ENCODE results near the gene OR2T10.
"Not testable (repeated sequence)": the region's sequence is repeated elsewhere in the genome, so short reads cannot be mapped to it uniquely, and the experiment has no call there.

Gene OR2T10

GRCh38 chr1:248597589-248597988, at the start of gene OR2T10:
OR2T10 (minus strand) TSS chr1:248597700; CDS start chr1:248593768, 3,932 bp downstream.
- DNase-seq = no peak

GRCh38 chr1:248645178-248645577, 47.7 kb upstream of the OR2T10 start, which contains the start of gene OR2T35:
OR2T35 (minus strand) TSS chr1:248645278; CDS start chr1:248639258, 6,020 bp downstream.
- not testable (repeated sequence) for DNase-seq

GRCh38 chr1:248642971-248643651, 45.6 kb upstream of the OR2T10 start:
- DNase-seq = not testable (repeated sequence)

- DNase-seq = not testable (repeated sequence)
Observed at GRCh38 chr1:248641583-248641982, 44.1 kb upstream of the OR2T10 start.

- DNase-seq = not testable (repeated sequence)
Observed at GRCh38 chr1:248640906-248641305, 43.4 kb upstream of the OR2T10 start.

GRCh38 chr1:248639652-248640051, 42.2 kb upstream of the OR2T10 start:
- DNase-seq = not testable (repeated sequence)

- not testable (repeated sequence) for DNase-seq
Observed at GRCh38 chr1:248636612-248637011, 39.1 kb upstream of the OR2T10 start.

GRCh38 chr1:248634991-248635390, 37.5 kb upstream of the OR2T10 start, which contains the start of gene OR2T11:
OR2T11 (minus strand) TSS chr1:248635091; CDS start chr1:248627128, 7,963 bp downstream.
- DNase-seq = not testable (repeated sequence)

GRCh38 chr1:248631354-248632008, 34.0 kb upstream of the OR2T10 start:
- DNase-seq = no peak

GRCh38 chr1:248630551-248630950, 33.1 kb upstream of the OR2T10 start:
- DNase-seq = no peak

- DNase-seq = no peak
Observed at GRCh38 chr1:248627971-248628844, 30.7 kb upstream of the OR2T10 start.

- no peak for DNase-seq
Observed at GRCh38 chr1:248625971-248626370, 28.5 kb upstream of the OR2T10 start.

GRCh38 chr1:248625166-248625565, 27.7 kb upstream of the OR2T10 start:
- no peak for DNase-seq

GRCh38 chr1:248622570-248623001, 25.1 kb upstream of the OR2T10 start:
- DNase-seq = peak; percentile 36

GRCh38 chr1:248621770-248622169, 24.3 kb upstream of the OR2T10 start:
- DNase-seq = no peak

GRCh38 chr1:248618878-248619277, 21.4 kb upstream of the OR2T10 start:
- peak; percentile 41 for DNase-seq

- DNase-seq = no peak
Observed at GRCh38 chr1:248618119-248618518, 20.6 kb upstream of the OR2T10 start.

GRCh38 chr1:248613742-248614141, 16.2 kb upstream of the OR2T10 start:
- no peak for DNase-seq

GRCh38 chr1:248611883-248612414, 14.4 kb upstream of the OR2T10 start:
- no peak for DNase-seq

GRCh38 chr1:248610301-248610700, 12.8 kb upstream of the OR2T10 start:
- no peak for DNase-seq

- DNase-seq = no peak
Observed at GRCh38 chr1:248599396-248599795, 1.9 kb upstream of the OR2T10 start.

GRCh38 chr1:248596615-248597014, 885 bp downstream of the OR2T10 start:
- DNase-seq = no peak

GRCh38 chr1:248593226-248593625, 4.3 kb downstream of the OR2T10 start:
- DNase-seq = no peak
